SKM-1 treated with dmso at 0.1 percent for 144 hours (cell line): ENCODE results near the gene SPNS2.

Experiments
- DNase-seq: peaks from one replicate; lab custom pipeline; 2025; ENCODE audit not compliant: unreplicated experiment; lab: John Stamatoyannopoulos, UW

Gene SPNS2

GRCh38 chr17:4584917-4585637, 86.4 kb downstream of the SPNS2 start:
- DNase-seq: no peak

DNA sequence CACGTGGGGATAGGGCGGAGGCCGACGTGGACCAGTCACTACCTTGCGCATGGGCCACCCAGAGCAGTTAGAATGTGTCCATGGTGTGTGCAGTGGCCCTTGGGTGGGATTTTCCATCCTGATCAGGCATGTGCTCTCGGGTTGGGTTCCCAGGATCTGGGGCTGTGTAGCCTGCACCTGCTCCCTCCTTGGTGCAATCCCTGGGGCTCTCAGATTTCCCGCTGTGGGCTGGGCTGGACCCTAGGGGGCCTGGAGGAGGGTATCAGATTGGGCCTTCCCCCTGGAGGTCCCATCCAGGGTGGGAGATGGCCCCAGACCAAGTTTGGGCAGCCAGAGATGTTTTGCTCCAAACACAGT, 86.9 kb downstream of the SPNS2 start:
- DNase-seq: no peak

DNA sequence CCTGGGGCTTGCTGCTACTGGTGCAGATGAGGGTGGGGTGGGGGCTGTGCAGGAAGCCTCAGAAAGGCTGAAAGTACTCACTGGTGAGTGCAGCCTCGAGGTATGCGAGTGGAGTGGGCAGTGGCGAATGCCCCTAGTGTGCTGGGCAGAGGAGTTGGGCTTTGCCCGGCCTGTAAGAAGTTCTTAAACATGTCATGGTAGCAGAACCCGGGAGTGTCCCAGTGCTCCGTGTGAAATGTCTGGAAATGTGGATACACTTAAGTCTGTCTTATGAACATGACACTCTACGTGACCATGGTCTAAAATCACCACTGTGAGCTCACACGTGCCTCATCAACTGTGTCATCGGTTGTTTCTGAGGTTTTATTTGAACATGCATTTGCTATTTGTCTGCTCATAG, 87.4 kb downstream of the SPNS2 start:
- DNase-seq: no peak

DNA sequence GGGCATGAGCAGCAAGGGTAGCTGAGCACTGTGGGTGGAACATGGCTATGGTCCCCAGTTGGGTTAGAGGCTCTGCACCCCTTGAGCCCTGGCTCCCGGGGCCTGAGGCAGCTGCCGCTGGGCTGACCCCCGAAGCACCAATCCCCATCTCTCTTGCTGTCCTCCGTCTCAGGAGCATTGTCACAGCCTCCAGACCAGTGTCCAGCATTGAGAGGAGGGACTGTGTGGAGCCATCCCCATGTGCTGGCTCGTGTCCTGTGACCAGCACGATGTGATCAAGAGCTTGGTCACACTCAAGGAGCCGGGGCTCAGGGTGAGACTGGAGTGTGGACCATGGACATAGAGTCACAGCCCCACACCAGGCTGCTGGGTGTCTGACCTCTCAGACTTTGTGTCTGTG, 88.5 kb downstream of the SPNS2 start:
- no peak for DNase-seq

GRCh38 chr17:4587803-4588202, 89.1 kb downstream of the SPNS2 start:
- no peak for DNase-seq

DNA sequence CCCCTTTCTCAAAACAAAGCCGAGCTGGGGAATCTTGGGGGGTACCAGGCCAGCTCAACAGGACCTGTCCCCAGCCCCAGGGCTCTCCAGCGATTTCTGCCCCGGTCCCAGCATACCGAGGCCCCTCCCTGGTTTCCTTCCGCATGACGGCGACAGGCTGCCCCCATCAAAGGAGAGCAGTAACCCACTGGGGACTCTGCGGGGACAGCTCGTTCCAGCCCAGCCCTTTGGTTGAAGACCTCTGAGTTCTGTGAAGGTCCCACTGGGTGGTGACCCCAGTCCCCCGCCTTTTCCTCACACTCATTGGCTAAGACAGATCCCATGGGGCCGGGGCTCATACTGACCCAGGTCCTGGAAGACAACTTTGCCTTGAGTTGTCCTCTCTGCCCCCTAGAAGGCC, 89.7 kb downstream of the SPNS2 start:
- no peak for DNase-seq
